NCI-H2107 (cell line): ENCODE data around the gene DVL2.
A peak's percentile ranks its signal among the peaks of the same experiment; 100 is the strongest.

Experiments used
- DNase-seq: peaks from one replicate; lab custom pipeline; 2025; lab: John Stamatoyannopoulos, UW

The DVL2 gene

DNA sequence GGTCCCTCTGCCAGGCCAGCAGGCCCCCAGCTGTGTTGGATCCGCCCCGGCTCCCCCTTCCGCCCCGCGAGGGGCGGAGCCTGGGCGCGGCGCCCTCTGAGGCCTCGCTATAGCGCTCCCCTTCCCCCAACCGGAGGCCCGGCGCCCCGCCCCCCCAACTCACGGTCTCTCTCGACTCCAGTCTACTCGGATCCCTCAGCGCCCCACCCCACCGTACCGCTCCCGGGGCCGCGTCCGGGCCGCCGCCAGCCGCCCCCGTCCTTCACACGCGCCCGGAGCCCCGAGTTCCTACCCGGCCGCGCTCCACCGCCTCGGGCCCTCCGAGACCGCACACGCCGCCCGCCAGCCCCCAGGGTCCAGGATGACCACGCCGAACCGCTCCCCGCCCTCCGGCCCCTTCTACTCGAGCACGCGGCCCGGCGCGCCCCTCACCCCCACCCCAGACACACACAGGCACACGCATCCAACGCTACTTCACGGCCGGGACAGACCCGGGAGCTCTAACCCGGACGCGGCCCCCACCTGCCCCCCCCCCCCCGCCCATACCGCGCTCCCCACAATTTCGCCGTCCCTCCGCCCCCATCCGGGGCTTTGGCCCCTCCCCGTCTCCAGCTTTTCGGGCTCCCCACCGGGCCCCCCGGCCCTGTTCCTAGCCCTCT, 3.6 kb upstream of the DVL2 start:
- peak; percentile 22 for DNase-seq

DNA sequence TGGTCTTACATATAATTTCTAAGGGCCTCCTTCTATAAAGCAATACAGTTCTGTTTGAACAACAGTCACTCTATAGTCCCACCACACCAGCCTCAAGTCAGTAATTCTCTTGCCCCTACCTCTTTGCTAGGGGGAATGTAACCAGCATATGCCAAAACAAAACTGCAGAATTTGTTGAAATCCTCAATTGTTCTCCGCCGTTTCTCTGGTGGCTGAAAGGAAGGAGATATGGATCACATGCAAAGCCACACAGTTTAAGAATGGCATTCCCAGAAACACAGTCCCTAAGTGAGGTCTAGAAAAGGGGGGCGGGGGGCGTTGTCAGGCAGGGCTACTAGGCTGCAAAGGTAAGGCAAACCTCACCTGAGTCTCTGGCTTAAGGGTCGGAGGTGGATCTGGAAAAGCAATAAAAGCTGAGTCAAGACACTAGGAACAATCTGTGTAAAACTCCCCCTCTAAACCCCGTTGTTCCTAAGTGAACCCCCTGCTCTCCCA, 3.0 kb upstream of the DVL2 start:
- no peak for DNase-seq

DNA sequence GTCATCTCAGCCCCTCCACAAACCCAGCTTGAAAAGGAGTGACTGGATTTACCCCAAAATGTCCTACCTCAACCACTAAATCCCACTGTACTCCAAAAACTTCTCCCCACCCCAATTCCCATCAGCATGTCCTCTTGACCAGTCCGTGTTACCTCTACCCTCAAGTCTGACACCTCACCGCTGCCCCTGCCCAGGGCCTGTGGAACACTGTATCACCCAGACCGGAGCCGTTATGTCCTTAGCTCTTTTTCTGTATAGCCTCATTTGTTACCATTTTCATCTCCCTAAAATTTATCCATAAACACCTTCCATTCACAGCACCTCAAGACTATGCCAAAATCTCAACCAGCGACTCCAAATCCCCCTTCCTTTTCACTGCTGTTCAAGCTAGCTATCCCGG, 2.5 kb upstream of the DVL2 start:
- no peak for DNase-seq

DNA sequence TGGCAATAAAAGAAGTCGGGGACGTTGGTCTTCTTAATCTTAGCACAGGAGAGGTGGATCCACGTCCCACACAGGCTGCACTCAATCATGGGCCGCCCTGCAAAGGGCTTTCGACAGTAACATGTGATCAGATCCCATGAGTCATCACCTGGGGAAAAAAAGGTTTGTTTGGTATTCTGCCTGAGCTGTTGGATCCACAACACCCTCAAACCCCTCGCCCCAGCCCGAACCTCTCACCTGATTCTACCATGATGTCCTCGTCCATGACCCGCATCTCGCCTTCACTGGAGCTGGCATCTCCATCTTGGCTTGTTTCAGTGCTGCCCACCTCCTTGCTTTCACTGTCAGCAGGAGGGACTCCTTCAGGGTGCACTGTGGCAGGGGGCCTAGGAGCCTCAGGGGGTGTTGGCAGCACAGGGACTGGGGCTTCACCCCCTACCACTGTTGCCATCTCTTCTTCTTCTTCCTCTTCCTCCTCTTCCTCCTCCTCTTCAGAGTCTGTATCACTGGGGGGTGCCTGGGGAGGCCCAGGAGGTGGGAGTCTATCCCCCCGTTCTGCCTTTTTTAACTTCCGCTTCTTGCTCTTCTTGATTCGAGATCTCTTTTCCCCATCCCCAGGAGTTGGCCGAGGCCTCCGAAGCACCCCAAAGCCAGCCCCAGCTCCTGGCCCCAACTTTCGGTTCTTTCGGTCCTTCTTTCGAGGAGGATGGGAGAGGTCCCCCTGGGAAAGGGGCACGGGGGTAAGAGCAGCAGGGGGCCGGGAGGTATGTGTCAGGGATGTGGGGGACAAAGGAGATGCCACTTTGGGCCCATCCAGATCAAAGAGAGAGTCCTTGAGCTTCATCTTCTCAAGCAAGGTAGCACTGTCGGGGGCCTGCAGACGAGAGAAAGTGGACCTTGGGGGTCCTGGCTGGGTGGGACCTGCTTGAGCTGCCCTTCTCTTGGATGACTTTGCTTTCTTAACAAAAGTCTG, 1.7 kb upstream of the DVL2 start:
- DNase-seq: no peak

DNA sequence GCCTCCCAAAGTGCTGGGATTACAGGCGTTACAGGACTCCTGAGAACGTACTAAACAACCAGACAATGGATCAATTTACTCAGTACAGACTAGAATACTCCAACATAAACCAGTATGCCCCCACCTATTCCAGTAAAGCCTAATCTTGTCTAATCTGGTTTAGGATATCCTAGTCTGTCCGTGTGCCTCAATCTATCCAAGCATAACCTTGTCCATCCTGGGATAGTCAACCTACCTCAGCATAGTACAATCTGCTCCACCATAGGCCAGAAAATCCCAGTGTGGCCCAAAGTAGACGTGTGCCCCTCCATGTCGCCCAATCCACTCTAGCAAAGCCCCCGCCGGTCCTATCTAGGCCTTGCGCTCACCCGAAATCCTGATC, 625 bp downstream of the DVL2 start:
- no peak for DNase-seq

DNA sequence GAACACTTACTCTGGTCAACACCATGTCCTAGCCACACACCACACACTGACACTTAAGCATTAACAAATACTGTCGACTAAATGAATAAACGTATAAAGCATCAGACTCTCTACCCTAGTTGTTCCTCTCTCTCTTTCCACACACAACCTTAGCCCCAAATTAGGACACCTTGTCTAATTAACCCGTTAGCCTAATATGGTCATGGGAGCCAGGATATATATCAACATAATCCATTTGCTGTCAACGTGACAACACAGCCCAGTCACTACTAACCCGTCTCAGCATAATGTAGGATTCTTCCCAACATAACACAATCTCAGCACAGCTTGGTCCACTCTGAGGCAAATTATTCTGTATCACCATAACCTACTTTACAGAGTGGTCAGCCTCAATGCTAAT, 2.2 kb downstream of the DVL2 start:
- DNase-seq: no peak

DNA sequence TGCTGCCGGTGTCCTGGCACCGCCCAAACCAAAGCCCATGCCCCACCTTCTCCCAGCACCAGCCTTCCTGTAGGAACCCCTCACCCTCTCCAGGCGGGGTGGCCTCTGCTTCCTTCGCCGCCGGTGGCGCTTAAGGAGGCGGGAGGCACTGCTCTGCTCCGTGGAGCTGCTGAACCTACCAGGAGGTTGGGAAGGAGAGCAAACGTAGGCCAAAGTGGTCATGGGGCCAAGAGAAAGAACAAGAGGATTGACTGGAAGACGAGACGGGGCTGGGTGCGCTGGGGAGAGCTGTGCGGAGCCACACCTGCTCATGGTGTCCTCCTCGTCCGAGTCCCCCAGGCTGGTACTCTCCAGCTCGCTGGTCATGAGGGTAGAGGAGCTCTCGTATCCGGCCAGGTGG, 4.8 kb downstream of the DVL2 start:
- no peak for DNase-seq

DNA sequence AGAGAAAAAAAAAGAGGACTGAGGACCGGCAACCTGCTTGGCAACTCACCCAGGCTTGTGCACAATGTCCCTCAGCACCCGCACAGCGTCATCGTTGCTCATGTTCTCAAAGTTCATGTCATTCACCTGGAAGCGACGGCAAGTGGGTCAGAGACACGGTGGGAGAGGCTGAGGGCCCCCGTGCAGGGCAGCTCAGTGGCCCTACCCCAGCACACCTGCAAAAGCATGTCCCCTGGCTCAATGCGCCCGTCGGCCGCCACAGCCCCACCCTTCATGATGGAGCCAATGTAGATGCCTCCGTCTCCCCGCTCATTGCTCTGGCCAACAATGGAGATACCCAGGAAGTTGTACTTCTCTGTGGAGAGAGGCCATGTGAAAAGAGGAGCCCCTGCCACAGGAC, 5.4 kb downstream of the DVL2 start:
- DNase-seq: no peak

DNA sequence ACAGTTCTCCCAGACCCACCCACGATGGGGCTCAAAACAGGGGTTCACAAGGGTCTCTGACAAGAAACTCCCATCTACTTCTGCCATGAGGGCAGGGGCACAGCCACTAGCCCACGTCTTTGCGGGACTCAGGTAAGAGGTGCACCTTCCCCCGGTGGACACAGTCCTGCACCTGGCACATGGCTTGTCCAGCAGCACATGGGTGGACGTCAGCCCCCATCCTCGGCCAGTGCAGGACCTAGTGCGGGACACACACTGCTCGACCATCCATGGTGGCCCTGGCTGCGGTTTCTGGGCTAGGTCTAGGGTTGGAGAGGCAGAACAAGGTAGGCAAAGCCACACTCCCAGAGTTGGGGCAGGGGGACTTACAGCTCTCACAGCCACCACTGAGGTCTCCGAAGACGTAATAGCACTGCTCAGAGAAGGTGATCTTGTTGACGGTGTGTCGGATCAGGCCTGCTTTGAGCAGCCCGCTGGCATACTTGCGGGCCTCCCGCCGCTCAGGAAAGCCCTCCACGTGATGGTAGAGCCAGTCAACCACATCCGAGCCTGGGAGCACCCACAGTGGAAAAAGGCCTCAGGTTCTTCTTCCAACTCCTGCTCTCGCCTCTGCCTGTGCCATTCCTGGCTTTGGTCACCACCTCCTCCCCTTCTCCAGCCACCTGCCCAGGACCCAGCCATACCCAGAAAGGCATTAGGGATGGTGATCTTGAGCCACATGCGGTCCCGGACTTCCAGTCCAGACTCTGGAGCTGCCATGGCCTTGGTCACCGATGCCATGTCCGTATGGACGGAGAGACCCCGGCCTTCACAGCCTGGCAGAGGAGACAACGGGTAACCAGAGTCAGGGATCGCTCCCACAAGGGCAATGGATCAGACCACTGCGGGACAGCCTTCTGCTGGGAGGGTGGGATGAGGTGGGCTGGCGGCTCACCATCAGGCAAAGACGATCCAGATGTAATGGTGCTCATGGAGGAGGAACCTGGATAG, 7.3 kb downstream of the DVL2 start:
- no peak for DNase-seq

DNA sequence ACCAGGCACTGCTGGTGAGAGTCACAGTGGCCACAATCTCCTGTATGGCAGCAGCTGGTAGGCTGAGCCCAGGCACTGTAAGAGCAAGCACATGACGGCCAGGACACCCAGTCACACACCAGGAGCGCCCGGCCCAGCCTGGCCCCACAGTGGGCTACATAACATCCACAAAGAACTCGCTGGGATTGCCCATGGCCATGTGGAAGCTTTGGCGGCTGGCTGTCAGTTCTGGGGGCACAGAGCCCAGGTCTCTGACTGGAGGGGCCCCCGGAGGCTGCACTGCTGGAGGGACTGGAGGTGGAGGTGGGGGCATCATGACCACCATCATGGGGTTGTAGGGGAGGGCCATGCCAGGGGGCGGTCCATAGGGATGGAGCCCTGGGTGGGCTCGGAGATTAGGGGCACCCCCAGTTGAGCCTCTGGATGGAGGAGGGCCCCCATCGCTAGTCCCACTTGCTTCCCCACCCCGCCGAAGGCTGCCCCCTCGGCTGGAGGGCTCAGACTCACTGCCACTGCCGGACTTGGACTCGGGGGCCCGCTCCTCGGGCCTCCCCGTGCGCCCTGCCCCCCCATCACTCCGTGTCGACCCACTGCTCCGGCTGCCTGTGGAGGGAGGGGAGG, 8.5 kb downstream of the DVL2 start:
- no peak for DNase-seq

DNA sequence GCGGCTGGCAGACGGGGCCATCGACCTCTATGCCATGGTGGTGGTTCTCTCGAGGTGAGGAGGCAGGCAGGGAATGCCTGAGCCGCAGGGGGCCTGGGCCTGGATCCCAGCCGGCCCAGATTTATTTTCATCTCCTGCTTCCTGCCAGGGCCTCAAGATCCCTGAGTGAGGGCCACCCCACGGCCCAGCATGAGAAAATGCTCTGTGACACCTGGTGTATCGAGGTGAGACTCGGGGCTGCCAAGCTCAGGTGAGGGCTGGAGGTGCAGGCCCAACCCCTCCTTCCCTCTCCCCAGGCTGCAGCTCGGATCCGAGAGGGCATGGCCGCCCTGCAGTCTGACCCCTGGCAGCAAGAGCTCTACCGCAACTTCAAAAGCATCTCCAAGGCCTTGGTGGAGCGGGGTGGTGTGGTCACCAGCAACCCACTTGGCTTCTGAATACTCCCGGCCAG, 9.6 kb downstream of the DVL2 start:
- DNase-seq: no peak

DNA sequence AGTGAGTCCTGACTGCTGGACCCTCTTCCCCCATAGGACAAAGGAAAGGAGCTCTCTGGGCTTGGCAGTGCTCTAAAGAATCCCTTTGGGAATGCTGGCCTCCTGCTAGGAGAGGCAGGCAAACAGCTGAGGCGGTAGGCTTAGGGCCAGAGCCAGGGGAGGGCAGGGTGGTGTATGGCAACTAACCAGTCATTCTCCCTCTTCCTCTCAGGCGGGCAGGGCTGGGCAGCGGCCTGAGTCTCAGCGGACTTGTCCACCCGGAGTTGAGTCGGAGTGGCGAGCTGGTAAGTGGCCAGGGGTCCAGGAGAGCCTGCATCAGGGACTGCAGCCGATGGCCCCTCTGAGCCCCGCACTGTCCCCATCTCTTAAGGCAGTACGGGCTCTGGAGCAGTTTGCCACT, 10.2 kb downstream of the DVL2 start:
- no peak for DNase-seq

DNA sequence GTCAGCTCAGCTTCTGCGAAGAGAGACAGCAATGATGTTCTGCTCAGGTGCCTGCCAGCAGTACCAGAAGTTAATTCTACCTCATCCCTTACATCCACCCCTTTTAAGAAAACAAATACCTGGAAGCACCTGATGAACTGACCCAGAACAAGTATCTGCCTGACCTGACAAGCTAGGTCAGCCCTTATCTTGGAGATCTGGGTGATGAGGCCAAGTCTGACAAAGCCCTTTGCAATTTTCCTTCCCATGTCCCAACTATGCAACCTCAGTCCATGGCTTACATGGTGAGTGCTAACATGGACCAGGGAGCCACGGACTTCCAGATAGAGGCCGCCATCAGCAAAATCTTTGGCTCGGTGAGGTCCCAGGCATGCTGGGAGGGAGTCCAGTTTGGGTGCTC, 10.9 kb downstream of the DVL2 start:
- no peak for DNase-seq

DNA sequence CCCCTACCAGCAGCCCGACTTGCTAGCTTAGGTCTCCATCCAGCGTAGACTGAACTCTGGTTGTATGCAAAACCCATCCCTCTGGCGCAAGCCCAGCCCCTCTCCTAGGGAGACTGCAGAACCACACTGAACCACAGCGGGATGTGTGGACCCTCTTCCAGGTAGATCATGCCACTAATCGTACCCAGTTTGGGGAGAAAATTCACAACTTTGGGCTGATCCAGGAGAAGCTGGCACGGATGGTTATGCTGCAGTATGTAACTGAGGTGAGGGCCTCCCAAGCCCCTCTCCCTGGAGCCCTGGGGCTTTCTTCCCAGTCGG, 11.4 kb downstream of the DVL2 start:
- no peak for DNase-seq

DNA sequence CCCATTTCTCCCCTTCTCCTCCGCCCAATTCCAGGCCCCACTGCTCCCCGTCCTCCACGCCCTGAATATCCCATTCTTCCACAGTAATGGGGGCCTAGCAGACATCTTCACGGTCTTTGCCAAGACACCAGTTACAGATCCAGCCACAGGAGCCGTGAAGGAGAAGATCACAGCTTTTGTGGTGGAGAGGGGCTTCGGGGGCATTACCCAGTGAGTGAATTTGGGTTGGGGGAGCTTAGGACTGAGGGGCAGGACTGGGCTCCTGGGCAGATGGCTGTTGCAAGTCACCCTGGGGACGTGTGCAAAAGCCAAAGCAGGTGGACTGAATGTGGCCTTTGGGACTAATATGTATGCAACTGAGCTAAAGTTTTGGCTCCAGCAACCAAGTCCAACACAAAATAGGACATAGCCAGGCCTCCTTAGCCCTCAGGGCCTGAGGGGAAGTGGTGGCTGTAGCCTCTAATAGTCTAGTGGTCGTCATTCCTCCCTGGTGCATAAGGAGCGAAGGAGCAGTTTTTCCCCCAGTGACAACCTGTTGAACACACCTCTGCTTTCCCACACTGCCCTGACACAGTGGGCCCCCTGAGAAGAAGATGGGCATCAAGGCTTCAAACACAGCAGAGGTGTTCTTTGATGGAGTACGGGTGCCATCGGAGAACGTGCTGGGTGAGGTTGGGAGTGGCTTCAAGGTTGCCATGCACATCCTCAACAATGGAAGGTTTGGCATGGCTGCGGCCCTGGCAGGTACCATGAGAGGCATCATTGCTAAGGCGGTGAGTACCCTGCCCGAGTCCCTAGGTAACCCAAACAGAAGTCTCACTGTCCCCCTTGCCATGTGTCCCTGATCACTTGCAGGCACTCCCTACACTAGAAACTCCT, 12.0 kb downstream of the DVL2 start:
- no peak for DNase-seq

DNA sequence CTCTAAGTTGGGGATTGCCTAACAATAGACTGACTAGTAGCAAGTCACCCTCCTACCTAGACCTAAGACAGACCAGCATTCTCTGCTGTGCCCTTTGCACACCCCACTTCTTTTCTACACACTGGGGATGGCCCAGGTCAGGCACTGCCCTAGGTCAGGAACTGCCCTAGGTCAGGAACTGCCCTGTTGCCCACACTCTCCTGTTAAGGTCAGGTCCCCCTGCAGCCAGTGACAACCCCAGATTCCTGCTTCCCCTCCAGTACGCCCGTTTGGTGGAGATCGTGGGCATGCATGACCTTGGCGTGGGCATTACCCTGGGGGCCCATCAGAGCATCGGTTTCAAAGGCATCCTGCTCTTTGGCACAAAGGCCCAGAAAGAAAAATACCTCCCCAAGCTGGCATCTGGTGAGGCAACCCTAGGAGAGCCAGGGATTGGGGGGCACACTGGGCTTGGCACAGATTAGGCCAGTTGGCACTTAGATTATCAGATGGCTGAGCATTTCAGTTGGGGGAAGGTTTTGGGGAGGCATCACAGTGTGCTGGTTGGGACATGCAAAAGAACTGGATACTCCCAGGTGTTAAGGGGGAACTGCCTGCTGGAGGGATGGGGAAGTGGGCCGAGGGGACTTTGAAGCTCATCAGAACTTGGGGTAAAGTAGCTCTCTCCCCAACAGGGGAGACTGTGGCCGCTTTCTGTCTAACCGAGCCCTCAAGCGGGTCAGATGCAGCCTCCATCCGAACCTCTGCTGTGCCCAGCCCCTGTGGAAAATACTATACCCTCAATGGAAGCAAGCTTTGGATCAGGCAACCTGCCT, 12.8 kb downstream of the DVL2 start:
- no peak for DNase-seq

DNA sequence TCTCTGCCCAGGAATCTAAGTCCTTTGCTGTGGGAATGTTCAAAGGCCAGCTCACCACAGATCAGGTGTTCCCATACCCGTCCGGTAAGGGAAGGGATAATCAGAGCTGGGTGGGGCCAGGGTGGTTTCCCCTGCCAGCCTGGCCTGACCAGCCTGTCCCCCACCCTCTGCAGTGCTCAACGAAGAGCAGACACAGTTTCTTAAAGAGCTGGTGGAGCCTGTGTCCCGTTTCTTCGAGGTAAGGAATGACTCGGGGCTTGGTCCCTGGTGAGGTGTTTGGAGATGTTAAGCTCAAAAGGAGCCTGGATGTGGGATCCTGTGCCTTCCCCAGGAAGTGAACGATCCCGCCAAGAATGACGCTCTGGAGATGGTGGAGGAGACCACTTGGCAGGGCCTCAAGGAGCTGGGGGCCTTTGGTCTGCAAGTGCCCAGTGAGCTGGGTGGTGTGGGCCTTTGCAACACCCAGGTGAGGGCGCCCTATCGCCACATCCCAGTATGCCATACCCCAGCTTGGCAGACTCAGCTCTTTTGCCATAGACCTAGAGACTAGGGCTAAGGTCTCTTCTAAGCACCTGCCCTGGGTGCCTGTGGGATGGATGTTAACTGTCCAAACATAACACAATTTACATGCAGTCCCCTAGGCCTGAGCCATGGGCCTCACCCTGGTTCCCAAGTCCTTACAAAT, 13.6 kb downstream of the DVL2 start:
- no peak for DNase-seq

DNA sequence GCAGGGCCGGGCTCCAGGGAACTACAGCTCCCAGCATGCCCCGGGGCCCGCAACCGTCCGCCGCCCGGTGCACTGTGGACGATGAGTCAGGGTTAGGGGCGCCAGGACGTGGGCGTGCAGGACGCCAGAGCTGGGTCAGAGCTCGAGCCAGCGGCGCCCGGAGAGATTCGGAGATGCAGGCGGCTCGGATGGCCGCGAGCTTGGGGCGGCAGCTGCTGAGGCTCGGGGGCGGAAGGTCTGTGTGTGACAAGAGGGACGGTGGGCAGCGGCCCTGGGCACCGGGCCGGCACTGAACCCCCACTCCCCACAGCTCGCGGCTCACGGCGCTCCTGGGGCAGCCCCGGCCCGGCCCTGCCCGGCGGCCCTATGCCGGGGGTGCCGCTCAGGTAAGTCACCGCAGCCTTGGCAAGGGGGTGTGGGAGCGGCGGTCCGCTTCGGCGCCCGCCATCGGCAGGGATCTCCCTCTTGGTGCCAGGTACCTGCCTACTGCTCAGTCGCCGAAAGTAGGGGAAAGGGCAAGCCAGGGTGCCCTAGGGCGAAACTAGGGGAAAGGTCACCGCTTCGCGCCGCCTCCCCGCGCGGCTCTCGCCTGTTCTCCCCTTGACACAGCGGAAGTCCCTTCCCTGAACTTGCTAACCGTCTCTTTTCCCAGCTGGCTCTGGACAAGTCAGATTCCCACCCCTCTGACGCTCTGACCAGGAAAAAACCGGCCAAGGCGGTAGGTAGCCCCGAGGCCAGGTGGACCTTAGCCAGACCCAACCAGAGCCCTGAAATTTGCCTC, 14.3 kb downstream of the DVL2 start, which contains the start of the genes ACADVL and DLG4:
Gene ACADVL, plus strand, starts transcription at position 127 of the 781 bp plus-strand sequence. Its CDS starts 47 bp downstream, at position 174.
Gene DLG4, minus strand, starts transcription at position 25 of the 781 bp plus-strand sequence.
- DNase-seq: no peak
